Activated CD8-positive, alpha-beta memory T cell treated with anti-CD3 and anti-CD28 coated beads, Interleukin-2, amount 10 ng/mL, durations not matched to agents 7 days and 5 days (primary cell): ENCODE measurements around the gene DYRK2. TPM values are rescaled to one million over a fixed set of nuclear protein-coding genes. Genes with fewer than 3 reads are reported as not detected.

Experiments
- ATAC-seq: fragments of 150-1000 bp; cut with Tn5 transposase; one replicate; pipeline ENCODE4 v1.10.0; 2021; ENCODE audit warnings: moderate library complexity
- CTCF ChIA-PET: fragments of 350-600 bp; sonication (Branson Sonifier 250); formaldehyde crosslinking; loops from one replicate; lab custom pipeline; 2021; ENCODE audit warnings: antibody characterized with exemption; lab: Charles Lee
- DNase-seq: peaks from one replicate; pipeline ENCODE4 v3.0.0-alpha.2; 2020
- H3K27ac Mint-ChIP-seq: one replicate; pipeline ENCODE4 v1.8.0; 2021; ENCODE audit warnings: mild to moderate bottlenecking, mixed read lengths
- H3K27me3 Mint-ChIP-seq: one replicate; pipeline ENCODE4 v1.8.0; 2021; ENCODE audit warnings: mixed read lengths
- H3K36me3 Mint-ChIP-seq: one replicate; pipeline ENCODE4 v1.8.0; 2021; ENCODE audit warnings: mild to moderate bottlenecking, mixed read lengths
- H3K4me1 Mint-ChIP-seq: one replicate; pipeline ENCODE4 v1.8.0; 2021; ENCODE audit warnings: mixed read lengths
- H3K4me3 Mint-ChIP-seq: one replicate; pipeline ENCODE4 v1.8.0; 2021; ENCODE audit warnings: mild to moderate bottlenecking, moderate library complexity, mixed read lengths
- H3K9me3 Mint-ChIP-seq: one replicate; pipeline ENCODE4 v1.8.0; 2022; ENCODE audit warnings: low read depth, mixed read lengths
- total RNA-seq, 2 experiments: library from RNA; stranded (reverse); gene quantifications; one replicate each; pipeline ENCODE4 v1.2.3, GENCODE V29; 2021

Gene DYRK2
- total RNA-seq, 2 experiments from 2014 or later, result 27.7 to 46.6 TPM

- H3K27me3 Mint-ChIP-seq, result peaks cover 10% of the 10 kb centered on the region
- H3K4me3 Mint-ChIP-seq, result peak overlapping the region; percentile 80
- CTCF ChIA-PET, result interaction anchor here (0.6 to 3.7 kb wide), 6 partner anchors 18 to 316 kb away, joined by 3 to 17 read pairs (median 4); no protein-coding TSS in a partner anchor
- ATAC-seq (peak; percentile 5), DNase-seq (peak; percentile 53)
- H3K27ac Mint-ChIP-seq, result peak overlapping the region; percentile 80
- peaks cover 26% of the 10 kb centered on the region for H3K4me1 Mint-ChIP-seq
- no peaks in the 10 kb centered on the region for H3K9me3 Mint-ChIP-seq
- peaks cover 8% of the 10 kb centered on the region for H3K36me3 Mint-ChIP-seq
Observed at GRCh38 chr12:67647799-67648520, 585 bp upstream of the DYRK2 start.

GRCh38 chr12:67649261-67649569, 670 bp downstream of the DYRK2 start:
- Mint-ChIP-seq H3K27me3 (peaks cover 10% of the 10 kb centered on the region), H3K9me3 (no peaks in the 10 kb centered on the region), H3K4me3 (peak overlapping the region; percentile 92), H3K36me3 (peaks cover 19% of the 10 kb centered on the region), H3K4me1 (peaks cover 31% of the 10 kb centered on the region), H3K27ac (no peak overlapping the region)
- no peak for DNase-seq
- CTCF ChIA-PET, result interaction anchor here (0.9 to 3.7 kb wide), 7 partner anchors 10 to 317 kb away, joined by 3 to 17 read pairs (median 5); no protein-coding TSS in a partner anchor
- ATAC-seq, result peak; percentile 34

- ATAC-seq (peak; percentile 37), DNase-seq (peak; percentile 54)
- CTCF ChIA-PET, result interaction anchor here (0.9 to 3.7 kb wide), 5 partner anchors 11 to 294 kb away, joined by 3 to 17 read pairs (median 5); no protein-coding TSS in a partner anchor
- peak overlapping the region; percentile 92 for H3K4me3 Mint-ChIP-seq
- peaks cover 25% of the 10 kb centered on the region for H3K36me3 Mint-ChIP-seq
- peaks cover 34% of the 10 kb centered on the region for H3K4me1 Mint-ChIP-seq
- peaks cover 10% of the 10 kb centered on the region for H3K27me3 Mint-ChIP-seq
- no peaks in the 10 kb centered on the region for H3K9me3 Mint-ChIP-seq
- H3K27ac Mint-ChIP-seq, result peak overlapping the region; percentile 85
Observed at GRCh38 chr12:67649570-67650387, 1.2 kb downstream of the DYRK2 start.

GRCh38 chr12:67650388-67651131, 2.0 kb downstream of the DYRK2 start:
- Mint-ChIP-seq H3K27ac (peak overlapping the region; percentile 85), H3K4me1 (peaks cover 34% of the 10 kb centered on the region), H3K4me3 (peak overlapping the region; percentile 92), H3K36me3 (peaks cover 25% of the 10 kb centered on the region), H3K9me3 (no peaks in the 10 kb centered on the region), H3K27me3 (peaks cover 10% of the 10 kb centered on the region)
- no peak for DNase-seq
- no peak for ATAC-seq
- CTCF ChIA-PET, result interaction anchor here (0.8 to 3.7 kb wide), 5 partner anchors 12 to 294 kb away, joined by 3 to 17 read pairs (median 4); no protein-coding TSS in a partner anchor

- ATAC-seq, result peak; percentile 31
- Mint-ChIP-seq H3K4me3 (peak overlapping the region; percentile 92), H3K4me1 (peaks cover 34% of the 10 kb centered on the region), H3K36me3 (peaks cover 26% of the 10 kb centered on the region), H3K27ac (peak overlapping the region; percentile 85), H3K9me3 (no peaks in the 10 kb centered on the region), H3K27me3 (peaks cover 10% of the 10 kb centered on the region)
- CTCF ChIA-PET, result interaction anchor here (0.8 to 3.7 kb wide), 5 partner anchors 12 to 295 kb away, joined by 3 to 17 read pairs (median 4); no protein-coding TSS in a partner anchor
- DNase-seq, result peak; percentile 70
Observed at GRCh38 chr12:67651132-67651695, 2.7 kb downstream of the DYRK2 start.

GRCh38 chr12:67655829-67656228, 7.3 kb downstream of the DYRK2 start:
- Mint-ChIP-seq H3K36me3 (peaks cover 49% of the 10 kb centered on the region), H3K27ac (no peak overlapping the region), H3K4me1 (peaks cover 25% of the 10 kb centered on the region), H3K9me3 (no peaks in the 10 kb centered on the region), H3K4me3 (no peak overlapping the region), H3K27me3 (no peaks in the 10 kb centered on the region)
- DNase-seq (no peak), ATAC-seq (no peak)
- CTCF ChIA-PET, result no interaction called here

GRCh38 chr12:67656251-67656650, 7.7 kb downstream of the DYRK2 start:
- Mint-ChIP-seq H3K27me3 (no peaks in the 10 kb centered on the region), H3K27ac (no peak overlapping the region), H3K4me3 (no peak overlapping the region), H3K36me3 (peaks cover 51% of the 10 kb centered on the region), H3K9me3 (no peaks in the 10 kb centered on the region), H3K4me1 (peaks cover 24% of the 10 kb centered on the region)
- CTCF ChIA-PET, result no interaction called here
- no peak for ATAC-seq
- no peak for DNase-seq

GRCh38 chr12:67658486-67658885, 9.9 kb downstream of the DYRK2 start:
- no peaks in the 10 kb centered on the region for H3K27me3 Mint-ChIP-seq
- peaks cover 54% of the 10 kb centered on the region for H3K36me3 Mint-ChIP-seq
- ATAC-seq (no peak), DNase-seq (no peak)
- CTCF ChIA-PET, result no interaction called here
- H3K4me1 Mint-ChIP-seq, result peaks cover 20% of the 10 kb centered on the region
- H3K4me3 Mint-ChIP-seq, result no peak overlapping the region
- H3K9me3 Mint-ChIP-seq, result no peaks in the 10 kb centered on the region
- no peak overlapping the region for H3K27ac Mint-ChIP-seq

GRCh38 chr12:67659292-67659691, 10.7 kb downstream of the DYRK2 start:
- H3K27ac Mint-ChIP-seq, result no peak overlapping the region
- H3K27me3 Mint-ChIP-seq, result no peaks in the 10 kb centered on the region
- no peak overlapping the region for H3K4me3 Mint-ChIP-seq
- no peaks in the 10 kb centered on the region for H3K9me3 Mint-ChIP-seq
- CTCF ChIA-PET, result no interaction called here
- peaks cover 53% of the 10 kb centered on the region for H3K36me3 Mint-ChIP-seq
- ATAC-seq (no peak), DNase-seq (no peak)
- H3K4me1 Mint-ChIP-seq, result peaks cover 18% of the 10 kb centered on the region

- no peak overlapping the region for H3K4me3 Mint-ChIP-seq
- H3K36me3 Mint-ChIP-seq, result peaks cover 48% of the 10 kb centered on the region
- H3K4me1 Mint-ChIP-seq, result peaks cover 24% of the 10 kb centered on the region
- H3K27ac Mint-ChIP-seq, result no peak overlapping the region
- peak; percentile 30 for ATAC-seq
- DNase-seq, result no peak
- H3K27me3 Mint-ChIP-seq, result no peaks in the 10 kb centered on the region
- no peaks in the 10 kb centered on the region for H3K9me3 Mint-ChIP-seq
- CTCF ChIA-PET, result no interaction called here
Observed at GRCh38 chr12:67661311-67662021, 12.9 kb downstream of the DYRK2 start.

GRCh38 chr12:67662910-67663538, 14.5 kb downstream of the DYRK2 start:
- H3K9me3 Mint-ChIP-seq, result no peaks in the 10 kb centered on the region
- ATAC-seq, result no peak
- no peak overlapping the region for H3K4me3 Mint-ChIP-seq
- H3K4me1 Mint-ChIP-seq, result peaks cover 24% of the 10 kb centered on the region
- no peak overlapping the region for H3K27ac Mint-ChIP-seq
- no peak for DNase-seq
- H3K36me3 Mint-ChIP-seq, result peaks cover 37% of the 10 kb centered on the region
- H3K27me3 Mint-ChIP-seq, result no peaks in the 10 kb centered on the region
- CTCF ChIA-PET, result interaction anchor here (1.0 to 2.0 kb wide), 2 partner anchors 10 to 280 kb away, joined by 3 to 6 read pairs; no protein-coding TSS in a partner anchor

- CTCF ChIA-PET, result interaction anchor here (0.9 to 2.0 kb wide), 3 partner anchors 21 to 309 kb away, joined by 3 to 6 read pairs (median 3); no protein-coding TSS in a partner anchor
Observed at GRCh38 chr12:67664171-67664570, 15.6 kb downstream of the DYRK2 start.

More at GRCh38 chr12:67664171-67664570, 15.6 kb downstream of the DYRK2 start:
- H3K27ac Mint-ChIP-seq, result no peak overlapping the region
- no peaks in the 10 kb centered on the region for H3K27me3 Mint-ChIP-seq
- H3K4me1 Mint-ChIP-seq, result peaks cover 22% of the 10 kb centered on the region
- ATAC-seq, result no peak
- DNase-seq, result no peak
- no peak overlapping the region for H3K4me3 Mint-ChIP-seq
- peaks cover 30% of the 10 kb centered on the region for H3K36me3 Mint-ChIP-seq
- no peaks in the 10 kb centered on the region for H3K9me3 Mint-ChIP-seq
